Adipocyte (in vitro differentiated cells): ENCODE measurements around the gene STRN3.

ENCODE experiments used
- DNase-seq: peaks from one replicate; pipeline ENCODE4 v3.0.0-alpha.2; 2015; ENCODE audit warnings: low read depth
- H3K27me3 ChIP-seq: replicated peaks from 2 replicates; pipeline ENCODE4 v1.7.0; 2013; ENCODE audit warnings: mild to moderate bottlenecking, low read length, moderate library complexity; ENCODE audit not compliant: control insufficient read depth, insufficient read depth
- H3K36me3 ChIP-seq: 2 replicates; pipeline ENCODE4 v1.7.0; 2013; ENCODE audit warnings: low read length, mild to moderate bottlenecking, moderate library complexity; ENCODE audit not compliant: control insufficient read depth, insufficient read depth, severe bottlenecking
- H3K4me1 ChIP-seq: 2 replicates; pipeline ENCODE4 v1.7.0; 2013; ENCODE audit warnings: mild to moderate bottlenecking, low read length, moderate library complexity; ENCODE audit not compliant: control insufficient read depth, insufficient read depth
- H3K4me3 ChIP-seq: 2 replicates; pipeline ENCODE4 v1.7.0; 2013; ENCODE audit warnings: mild to moderate bottlenecking, low read length, moderate library complexity
- H3K9ac ChIP-seq: 2 replicates; pipeline ENCODE4 v1.7.0; 2013; ENCODE audit warnings: mild to moderate bottlenecking, low read length, moderate library complexity
- H3K9me3 ChIP-seq: 2 replicates; pipeline ENCODE4 v1.7.0; 2013; ENCODE audit warnings: mild to moderate bottlenecking, low read length, moderate library complexity; ENCODE audit not compliant: control insufficient read depth

STRN3 gene

DNA sequence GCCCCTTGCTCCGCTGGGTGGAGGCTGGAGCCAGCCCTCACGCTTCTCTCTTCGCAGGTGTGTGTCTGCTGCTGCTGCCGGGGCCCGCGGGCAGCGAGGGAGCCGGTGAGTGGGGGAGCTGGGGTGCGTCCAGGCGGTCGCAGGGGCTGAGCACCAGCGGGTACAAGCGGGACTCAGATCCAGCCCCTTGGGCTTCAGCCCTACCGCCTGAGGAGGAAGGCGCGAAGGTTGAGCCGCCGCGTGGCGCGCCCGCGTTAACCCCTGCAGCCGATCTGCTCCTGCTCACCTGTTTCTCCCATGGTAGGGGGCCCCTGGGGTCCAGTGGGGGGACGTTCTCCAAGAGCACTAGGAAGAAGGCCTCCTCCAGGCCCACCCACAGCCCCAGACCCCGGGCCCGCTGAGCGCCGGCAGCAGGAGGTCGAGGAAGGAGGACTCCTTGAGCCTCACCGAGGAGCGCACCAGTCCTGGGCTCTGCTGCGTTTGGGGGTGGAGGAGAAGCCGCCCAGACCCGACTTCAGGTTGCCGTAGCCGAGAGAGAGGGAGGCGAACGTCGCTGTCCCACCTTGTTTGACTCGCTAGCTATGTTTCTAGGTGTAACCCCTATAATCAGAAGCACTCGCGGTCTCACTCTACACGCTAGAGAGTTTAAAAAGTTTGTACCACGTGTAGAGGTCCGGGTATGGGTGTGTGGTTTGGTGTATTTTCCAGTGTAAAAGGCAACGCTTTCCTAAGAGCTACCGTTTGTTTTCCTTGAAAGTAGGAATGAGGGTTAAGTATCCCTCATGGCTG is 151.0 kb downstream of the STRN3 start:
- no peaks in the 10 kb centered on the region for H3K36me3 ChIP-seq
- peak overlapping the region; percentile 75 for H3K4me3 ChIP-seq
- H3K9me3 ChIP-seq = no peaks in the 10 kb centered on the region
- H3K9ac ChIP-seq = no peak overlapping the region
- no peak for DNase-seq
- H3K27me3 ChIP-seq = peaks cover 33% of the 10 kb centered on the region
- H3K4me1 ChIP-seq = peaks cover 11% of the 10 kb centered on the region

DNA sequence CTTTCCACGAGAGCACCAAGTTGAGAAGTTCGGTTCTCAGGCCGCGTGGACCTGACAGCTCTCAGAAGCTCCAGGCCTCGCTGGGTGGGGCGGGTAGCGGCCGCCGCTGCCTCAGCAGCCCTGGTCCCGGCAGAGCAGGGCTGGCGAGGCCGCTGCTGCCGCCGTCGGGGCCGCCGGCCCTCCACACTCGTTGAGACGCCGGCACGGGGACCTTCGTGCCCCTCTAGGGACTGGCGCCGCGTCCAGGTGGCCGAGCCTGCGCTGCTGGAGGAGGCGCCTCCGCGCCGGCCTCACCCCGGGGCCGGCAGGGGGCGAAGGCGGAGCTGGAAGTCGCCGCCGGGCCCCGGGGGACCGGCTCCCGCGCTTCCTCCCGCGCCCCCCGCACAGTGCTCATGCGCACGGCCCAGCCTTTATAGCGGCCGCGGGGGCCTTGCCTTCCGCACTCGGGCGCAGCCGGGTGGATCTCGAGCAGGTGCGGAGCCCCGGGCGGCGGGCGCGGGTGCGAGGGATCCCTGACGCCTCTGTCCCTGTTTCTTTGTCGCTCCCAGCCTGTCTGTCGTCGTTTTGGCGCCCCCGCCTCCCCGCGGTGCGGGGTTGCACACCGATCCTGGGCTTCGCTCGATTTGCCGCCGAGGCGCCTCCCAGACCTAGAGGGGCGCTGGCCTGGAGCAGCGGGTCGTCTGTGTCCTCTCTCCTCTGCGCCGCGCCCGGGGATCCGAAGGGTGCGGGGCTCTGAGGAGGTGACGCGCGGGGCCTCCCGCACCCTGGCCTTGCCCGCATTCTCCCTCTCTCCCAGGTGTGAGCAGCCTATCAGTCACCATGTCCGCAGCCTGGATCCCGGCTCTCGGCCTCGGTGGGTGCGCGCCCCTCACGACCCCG is 151.8 kb downstream of the STRN3 start, which contains the start of gene COCH:
COCH (plus strand) TSS at position 440 of the 879 bp plus-strand sequence; CDS start at position 820, 380 bp downstream.
- H3K9ac ChIP-seq = no peak within 1 kb of the TSS
- H3K27me3 ChIP-seq = peaks cover 39% of the 10 kb centered on the region
- peak; percentile 28 for DNase-seq
- H3K4me3 ChIP-seq = peak within 1 kb of the TSS; percentile 75
- H3K36me3 ChIP-seq = no peaks in the 10 kb centered on the region
- no peaks in the 10 kb centered on the region for H3K9me3 ChIP-seq
- peaks cover 11% of the 10 kb centered on the region for H3K4me1 ChIP-seq

DNA sequence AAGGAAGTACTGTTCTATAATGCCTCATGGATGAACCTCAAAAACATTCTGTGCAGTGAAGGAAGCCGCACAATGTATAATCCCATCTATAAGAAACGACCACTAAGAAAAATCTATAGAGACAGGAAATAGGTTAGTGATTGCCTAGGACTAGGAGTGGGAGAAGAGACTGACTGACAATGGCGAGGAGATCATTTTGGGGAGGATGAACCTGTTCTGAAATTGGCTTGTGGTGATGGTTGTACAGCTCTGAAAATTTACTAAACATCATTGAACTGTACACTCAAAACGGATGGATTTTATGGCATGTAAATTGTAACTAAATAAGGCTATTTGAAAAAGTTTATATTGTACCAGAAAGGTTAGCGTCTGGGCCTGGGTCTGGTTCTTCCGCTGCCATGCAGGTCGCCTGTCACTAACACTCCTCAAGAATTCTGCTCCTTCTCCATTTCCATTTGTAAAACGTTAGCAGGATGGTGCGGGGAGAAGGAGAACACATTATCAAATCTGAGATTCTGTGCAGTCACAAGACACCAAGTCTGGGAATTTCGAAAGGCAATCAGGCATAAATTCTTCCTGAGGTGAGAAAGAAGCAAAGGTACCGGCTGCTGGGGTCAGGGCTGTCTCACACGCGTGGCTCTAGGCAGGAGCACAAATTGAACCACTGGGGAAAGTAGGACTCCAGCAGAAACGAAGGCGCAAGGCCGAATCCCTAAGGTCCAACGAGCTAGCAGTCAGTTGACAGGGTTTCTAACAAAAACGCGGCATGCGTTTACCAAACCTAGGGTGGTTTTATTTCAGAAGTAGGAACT is 152.7 kb downstream of the STRN3 start:
- Histone ChIP-seq H3K27me3 (peaks cover 39% of the 10 kb centered on the region), H3K4me3 (peak overlapping the region; percentile 75), H3K9me3 (no peaks in the 10 kb centered on the region), H3K4me1 (peaks cover 11% of the 10 kb centered on the region), H3K36me3 (no peaks in the 10 kb centered on the region), H3K9ac (no peak overlapping the region)
- DNase-seq = no peak

DNA sequence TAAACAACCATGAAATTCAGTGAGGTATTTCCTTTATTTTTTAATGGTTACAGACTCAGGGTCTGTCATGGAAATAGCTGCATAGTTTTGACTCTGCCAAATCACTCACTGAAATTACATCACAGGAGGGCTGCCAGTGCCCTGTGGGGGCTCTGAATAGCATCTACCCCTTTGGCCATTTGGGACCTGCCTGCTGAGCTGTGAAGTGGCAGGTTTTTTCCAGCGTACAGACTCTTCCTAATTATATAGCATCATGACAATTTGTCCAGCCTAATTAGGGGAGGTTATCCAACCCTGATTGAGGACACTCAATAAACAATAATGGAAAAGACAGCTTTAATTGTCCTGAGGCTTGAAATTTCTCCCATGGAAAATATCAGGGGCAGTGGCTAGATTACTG is 153.6 kb downstream of the STRN3 start:
- Histone ChIP-seq H3K9ac (no peak overlapping the region), H3K36me3 (no peaks in the 10 kb centered on the region), H3K9me3 (no peaks in the 10 kb centered on the region), H3K27me3 (peaks cover 39% of the 10 kb centered on the region), H3K4me3 (no peak overlapping the region), H3K4me1 (peaks cover 11% of the 10 kb centered on the region)
- DNase-seq = no peak

DNA sequence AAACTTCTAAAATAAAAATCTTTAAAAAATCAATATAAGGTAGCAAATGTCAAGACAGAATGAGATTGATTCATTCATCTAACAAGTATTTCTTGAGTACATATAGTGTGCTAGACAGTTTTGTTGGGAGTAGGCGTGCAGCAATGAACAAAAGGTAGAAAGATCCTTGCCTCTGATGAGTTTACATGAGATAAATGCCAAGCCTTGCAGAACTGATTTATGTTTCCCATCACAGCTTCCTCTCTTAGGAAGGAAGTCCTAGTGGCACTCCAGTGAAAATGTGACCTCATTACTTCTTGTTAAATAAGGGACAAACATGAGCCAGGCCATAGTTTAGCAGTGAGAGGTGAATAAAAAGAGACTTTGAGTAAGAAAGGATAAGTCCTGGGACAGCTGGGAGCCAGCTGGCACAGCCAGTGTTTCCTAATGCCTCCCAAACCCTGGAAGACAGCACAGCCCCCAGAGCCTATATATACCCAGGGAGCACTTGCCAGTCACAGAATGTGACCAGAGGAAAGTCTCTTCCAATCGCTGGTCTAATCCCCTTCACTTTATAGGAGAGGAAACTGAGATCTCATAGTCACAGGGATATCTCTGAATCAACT is 156.5 kb downstream of the STRN3 start:
- Histone ChIP-seq H3K4me3 (no peak overlapping the region), H3K9ac (no peak overlapping the region), H3K4me1 (peaks cover 2% of the 10 kb centered on the region), H3K36me3 (no peaks in the 10 kb centered on the region), H3K27me3 (peaks cover 22% of the 10 kb centered on the region), H3K9me3 (no peaks in the 10 kb centered on the region)
- no peak for DNase-seq

DNA sequence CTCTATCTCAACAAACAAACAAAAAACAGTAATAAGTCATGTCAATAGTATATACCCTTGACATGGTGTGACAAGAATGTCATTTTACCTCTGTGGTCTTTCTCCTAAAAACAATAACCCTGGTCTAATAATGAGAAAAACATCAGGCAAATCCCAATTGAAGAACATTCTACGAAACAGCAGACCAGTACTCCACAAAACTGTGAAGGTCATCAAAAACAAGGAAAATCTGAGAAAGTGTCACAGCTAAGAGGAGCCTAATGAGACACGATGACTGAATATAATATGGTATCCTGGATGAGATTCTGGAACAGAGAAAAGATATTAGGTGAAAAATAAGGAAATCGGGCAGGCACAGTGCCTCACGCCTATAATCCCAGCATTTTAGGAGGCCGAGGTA is 157.4 kb downstream of the STRN3 start:
- Histone ChIP-seq H3K36me3 (no peaks in the 10 kb centered on the region), H3K9ac (no peak overlapping the region), H3K27me3 (peaks cover 15% of the 10 kb centered on the region), H3K4me1 (no peaks in the 10 kb centered on the region), H3K4me3 (no peak overlapping the region), H3K9me3 (no peaks in the 10 kb centered on the region)
- no peak for DNase-seq

DNA sequence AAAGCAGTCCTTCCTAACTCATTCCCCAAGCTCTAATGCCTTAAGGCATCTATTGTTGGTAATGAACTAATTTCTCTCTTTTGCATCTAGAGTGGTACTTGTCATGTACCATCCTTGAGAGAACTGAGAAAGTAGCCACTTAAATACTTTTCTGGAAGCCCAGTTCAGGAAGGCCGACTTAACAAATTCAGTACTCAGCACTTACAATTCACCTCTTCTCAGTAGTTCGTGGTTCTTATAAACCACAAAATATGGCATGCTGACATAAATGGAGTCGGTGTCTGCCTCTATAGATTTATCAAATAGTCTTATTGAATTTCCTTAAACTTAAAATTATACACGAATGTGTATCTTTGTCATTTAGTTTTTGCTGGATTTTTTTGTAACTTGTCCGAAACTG is 161.2 kb downstream of the STRN3 start:
- peaks cover 4% of the 10 kb centered on the region for H3K9me3 ChIP-seq
- H3K9ac ChIP-seq = no peak overlapping the region
- H3K4me3 ChIP-seq = no peak overlapping the region
- no peaks in the 10 kb centered on the region for H3K4me1 ChIP-seq
- no peak for DNase-seq
- no peaks in the 10 kb centered on the region for H3K36me3 ChIP-seq
- H3K27me3 ChIP-seq = peaks cover 12% of the 10 kb centered on the region

DNA sequence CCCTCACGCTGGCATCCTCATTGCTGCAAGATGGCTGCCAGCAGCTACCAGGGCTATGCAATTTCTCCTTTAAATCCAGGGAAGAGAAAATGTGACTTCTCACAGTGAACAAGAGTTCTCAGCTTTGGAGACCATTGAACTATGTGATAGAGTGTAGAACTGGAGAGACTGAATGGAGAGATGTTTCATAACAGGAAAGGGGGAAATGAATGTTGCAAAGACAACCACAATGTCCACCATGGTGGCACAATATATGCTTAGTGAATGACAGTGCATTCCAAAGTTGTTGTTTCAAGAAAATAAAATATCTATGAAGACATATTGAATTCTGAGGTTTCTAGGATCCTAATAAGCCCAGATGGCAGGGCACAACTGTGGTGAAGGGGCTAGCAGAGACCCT is 165.0 kb downstream of the STRN3 start:
- DNase-seq = no peak
- H3K27me3 ChIP-seq = peaks cover 6% of the 10 kb centered on the region
- H3K9ac ChIP-seq = no peak overlapping the region
- H3K36me3 ChIP-seq = no peaks in the 10 kb centered on the region
- H3K9me3 ChIP-seq = peaks cover 4% of the 10 kb centered on the region
- no peak overlapping the region for H3K4me3 ChIP-seq
- H3K4me1 ChIP-seq = no peaks in the 10 kb centered on the region

DNA sequence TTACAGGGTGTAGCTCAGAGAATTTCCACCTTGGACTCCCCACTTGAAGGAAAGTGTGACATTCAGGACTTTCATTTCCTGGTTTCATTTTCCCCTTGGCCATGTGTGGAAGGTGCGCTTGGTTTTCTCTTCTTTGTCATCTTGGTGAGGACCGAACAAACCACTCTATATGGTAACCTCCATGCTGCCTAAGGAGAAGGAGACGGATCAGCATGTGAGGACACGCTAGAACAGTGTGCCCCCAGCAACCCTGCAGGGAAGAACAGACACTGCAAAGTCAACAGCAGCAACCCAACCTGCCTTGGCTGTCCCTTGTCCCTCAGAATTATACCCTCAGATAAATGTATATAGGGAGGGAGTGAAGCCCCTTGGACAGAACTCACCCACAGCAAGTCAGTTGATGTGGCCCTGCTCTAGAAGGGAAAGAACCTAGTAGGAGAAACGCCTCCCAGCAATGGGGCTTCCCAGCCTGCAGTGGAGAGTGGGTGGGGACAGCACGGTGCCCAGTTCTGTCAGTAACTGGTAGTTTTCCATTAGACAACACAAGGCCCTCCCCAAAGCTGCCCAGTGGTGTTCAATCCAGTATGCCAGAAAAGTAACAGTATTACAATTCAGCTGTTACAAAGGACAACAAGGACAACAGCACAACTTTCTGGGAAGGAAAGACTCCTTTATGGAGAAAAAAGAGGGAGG is 170.7 kb downstream of the STRN3 start:
- DNase-seq = no peak
- no peak overlapping the region for H3K4me3 ChIP-seq
- H3K36me3 ChIP-seq = no peaks in the 10 kb centered on the region
- no peaks in the 10 kb centered on the region for H3K4me1 ChIP-seq
- no peaks in the 10 kb centered on the region for H3K27me3 ChIP-seq
- no peak overlapping the region for H3K9ac ChIP-seq
- no peaks in the 10 kb centered on the region for H3K9me3 ChIP-seq

DNA sequence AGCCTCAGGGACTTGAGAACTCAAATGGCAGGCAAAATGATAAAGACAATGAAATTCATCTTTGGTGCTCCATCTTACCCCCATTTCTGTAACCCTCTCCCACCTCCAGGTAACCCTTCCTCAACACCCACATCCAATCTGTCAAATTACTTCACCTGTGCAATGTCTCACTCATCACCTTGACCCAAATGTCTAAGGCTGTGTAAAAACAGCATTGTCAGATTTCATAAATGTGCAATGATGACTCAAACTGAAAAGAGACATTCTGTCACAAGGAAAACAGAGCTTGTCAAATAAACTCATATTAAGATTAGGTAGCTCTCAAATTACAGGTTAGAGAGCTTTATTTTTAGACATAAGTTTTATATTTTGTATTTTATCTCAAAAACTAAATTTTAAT is 171.7 kb downstream of the STRN3 start:
- Histone ChIP-seq H3K9ac (no peak overlapping the region), H3K36me3 (no peaks in the 10 kb centered on the region), H3K27me3 (no peaks in the 10 kb centered on the region), H3K4me3 (no peak overlapping the region), H3K9me3 (no peaks in the 10 kb centered on the region), H3K4me1 (peaks cover 6% of the 10 kb centered on the region)
- no peak for DNase-seq
